Dendritic cell treated with granulocyte-macrophage colony-stimulating factor and Interleukin-4, amounts not matched to agents 40 ng/mL and 50 ng/mL, for 4 days (primary cell): ENCODE data around the gene THAP6.
"Not testable (repeated sequence)": the region's sequence is repeated elsewhere in the genome, so short reads cannot be mapped to it uniquely, and the experiment has no call there.

Experiments used
- H3K27ac Mint-ChIP-seq: one replicate; pipeline ENCODE4 v1.8.0; 2022; ENCODE audit warnings: mild to moderate bottlenecking, mixed read lengths
- H3K27me3 Mint-ChIP-seq: one replicate; pipeline ENCODE4 v1.8.0; 2022; ENCODE audit warnings: mild to moderate bottlenecking, mixed read lengths
- H3K36me3 Mint-ChIP-seq: one replicate; pipeline ENCODE4 v1.8.0; 2022; ENCODE audit warnings: low read depth, mixed read lengths
- H3K4me1 Mint-ChIP-seq: one replicate; pipeline ENCODE4 v1.8.0; 2022; ENCODE audit warnings: low read depth, mixed read lengths
- H3K4me3 Mint-ChIP-seq: one replicate; pipeline ENCODE4 v1.8.0; 2022; ENCODE audit warnings: mild to moderate bottlenecking, moderate library complexity, mixed read lengths
- H3K9me3 Mint-ChIP-seq: one replicate; pipeline ENCODE4 v1.8.0; 2022; ENCODE audit warnings: mixed read lengths
- intact Hi-C: fragments of 100-400 bp; cut with micrococcal nuclease; formaldehyde crosslinking; loops from one replicate; pipeline ENCODE4 v1.15.0; 2022

THAP6 gene

DNA sequence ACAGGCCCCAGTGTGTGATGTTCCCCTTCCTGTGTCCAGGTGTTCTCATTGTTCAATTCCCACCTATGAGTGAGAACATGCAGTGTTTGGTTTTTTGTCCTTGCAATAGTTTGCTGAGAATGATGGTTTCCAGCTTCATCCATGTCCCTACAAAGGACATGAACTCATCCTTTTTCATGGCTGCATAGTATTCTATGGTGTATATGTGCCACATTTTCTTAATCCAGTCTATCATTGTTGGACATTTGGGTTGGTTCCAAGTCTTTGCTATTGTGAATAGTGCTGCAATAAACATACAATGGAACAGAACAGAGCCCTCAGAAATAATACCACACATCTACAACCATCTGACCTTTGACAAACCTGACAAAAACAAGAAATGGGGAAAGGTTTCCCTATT is 19.7 kb downstream of the THAP6 start:
- H3K27me3 Mint-ChIP-seq, H3K4me1 Mint-ChIP-seq, H3K4me3 Mint-ChIP-seq, intact Hi-C loops, H3K27ac Mint-ChIP-seq: not testable (repeated sequence)
- H3K36me3 Mint-ChIP-seq: peaks cover 41% of the 10 kb centered on the region
- H3K9me3 Mint-ChIP-seq: peaks cover 44% of the 10 kb centered on the region

DNA sequence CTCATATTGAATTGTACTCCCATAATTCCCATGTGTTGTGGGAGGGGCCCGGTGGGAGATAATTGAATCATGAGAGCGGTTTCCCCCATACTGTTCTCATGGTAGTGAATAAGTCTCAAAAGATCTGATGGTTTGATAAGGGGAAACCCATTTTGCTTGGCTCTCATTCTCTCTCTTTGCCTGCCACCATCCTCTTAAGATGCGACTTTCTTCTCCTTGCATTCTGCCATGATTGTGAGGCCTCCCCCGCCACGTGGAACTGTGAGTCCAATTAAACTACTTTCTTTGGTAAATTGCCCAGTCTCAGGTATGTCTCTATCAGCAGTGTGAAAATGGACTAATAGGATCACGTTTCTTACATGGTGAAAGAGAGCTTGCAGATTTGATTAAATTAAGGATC is 23.0 kb downstream of the THAP6 start:
- H3K27me3 Mint-ChIP-seq, H3K27ac Mint-ChIP-seq, H3K4me3 Mint-ChIP-seq, H3K4me1 Mint-ChIP-seq, intact Hi-C loops: not testable (repeated sequence)
- Mint-ChIP-seq H3K9me3 (peaks cover 24% of the 10 kb centered on the region), H3K36me3 (peaks cover 13% of the 10 kb centered on the region)

DNA sequence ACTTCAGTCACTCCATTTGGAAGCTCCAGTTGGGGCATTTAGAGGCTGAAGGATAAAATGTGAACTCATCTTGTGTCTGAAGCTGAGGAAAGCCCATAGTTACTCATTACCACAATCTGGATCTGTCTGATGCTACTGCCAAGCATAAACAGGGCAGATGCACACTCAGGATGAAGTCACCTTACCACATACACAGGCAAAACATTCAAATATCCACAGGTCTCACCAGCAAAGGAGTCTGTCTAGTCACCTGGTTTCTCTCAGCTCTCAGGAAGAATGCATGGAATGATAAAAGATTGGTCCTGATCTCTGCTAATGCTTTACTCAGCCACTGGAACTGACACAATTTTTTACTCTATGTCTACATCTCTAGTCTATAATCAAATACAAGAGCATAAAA is 28.6 kb downstream of the THAP6 start:
- Mint-ChIP-seq H3K9me3 (no peaks in the 10 kb centered on the region), H3K36me3 (peaks cover 9% of the 10 kb centered on the region), H3K4me1 (peaks cover 2% of the 10 kb centered on the region), H3K4me3 (no peak overlapping the region), H3K27me3 (no peaks in the 10 kb centered on the region), H3K27ac (no peak overlapping the region)
- intact Hi-C loops: no loop called here

DNA sequence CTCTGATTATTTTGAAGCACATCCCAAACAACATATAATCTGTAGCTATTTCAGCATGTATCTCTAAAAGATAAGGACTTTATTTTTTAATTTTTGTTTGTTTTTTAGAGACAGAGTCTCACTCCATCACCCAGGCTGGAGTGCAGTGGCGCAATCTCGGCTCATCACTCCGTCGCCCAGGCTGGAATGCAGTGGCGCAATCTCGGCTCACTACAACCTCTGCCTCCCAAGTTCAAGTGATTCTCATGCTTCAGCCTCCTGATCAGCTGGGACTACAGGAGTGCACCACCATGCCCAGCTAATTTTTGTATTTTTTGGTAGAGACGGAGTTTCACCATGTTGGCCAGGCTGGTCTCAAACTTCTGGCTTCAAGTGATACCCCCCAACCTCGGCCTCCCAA is 29.9 kb downstream of the THAP6 start:
- H3K9me3 Mint-ChIP-seq, H3K27me3 Mint-ChIP-seq, H3K4me1 Mint-ChIP-seq, H3K4me3 Mint-ChIP-seq, H3K27ac Mint-ChIP-seq, H3K36me3 Mint-ChIP-seq, intact Hi-C loops: not testable (repeated sequence)

DNA sequence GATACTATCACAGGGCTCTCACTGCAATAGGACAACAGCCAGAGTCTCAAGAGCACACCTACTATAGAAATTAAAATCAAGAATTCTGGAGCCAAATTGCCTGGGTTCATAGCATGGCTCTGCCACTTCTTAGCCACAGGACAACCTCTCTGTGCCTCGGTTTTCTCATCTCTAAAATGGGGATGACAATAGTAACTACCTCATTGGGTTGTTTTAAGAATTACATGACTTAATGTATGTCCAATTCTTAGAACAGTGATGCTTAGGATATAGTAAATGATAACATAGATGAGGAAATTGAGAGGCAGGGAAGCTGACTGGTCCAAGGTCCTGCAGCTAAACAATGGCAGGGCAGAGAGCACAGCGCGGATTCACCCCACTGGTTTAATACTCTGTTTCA is 30.6 kb downstream of the THAP6 start:
- intact Hi-C loops: no loop called here
- H3K36me3 Mint-ChIP-seq: peaks cover 9% of the 10 kb centered on the region
- no peaks in the 10 kb centered on the region for H3K9me3 Mint-ChIP-seq
- H3K27me3 Mint-ChIP-seq: no peaks in the 10 kb centered on the region
- H3K4me3 Mint-ChIP-seq: no peak overlapping the region
- peaks cover 7% of the 10 kb centered on the region for H3K4me1 Mint-ChIP-seq
- H3K27ac Mint-ChIP-seq: no peak overlapping the region

DNA sequence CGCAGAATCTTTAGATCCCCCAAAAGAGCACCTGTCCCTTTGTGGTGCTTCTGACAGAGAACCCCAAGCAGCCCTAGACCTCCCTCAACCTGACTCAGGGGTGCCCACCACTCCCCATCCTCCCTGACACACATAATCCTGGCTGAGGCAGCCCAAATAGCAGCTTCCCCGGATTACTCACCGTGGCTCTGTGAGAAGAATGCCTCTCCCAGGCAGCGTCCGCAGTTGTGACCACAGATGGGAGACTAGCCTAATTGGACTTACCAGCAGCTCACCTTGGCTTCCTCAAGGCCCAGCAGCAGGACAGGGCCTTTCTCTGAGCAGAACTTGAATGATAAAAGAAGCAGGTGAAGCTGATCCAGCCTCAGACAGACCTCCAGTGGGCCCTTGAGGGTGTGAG is 31.3 kb downstream of the THAP6 start:
- no peak overlapping the region for H3K27ac Mint-ChIP-seq
- no peaks in the 10 kb centered on the region for H3K27me3 Mint-ChIP-seq
- no peaks in the 10 kb centered on the region for H3K9me3 Mint-ChIP-seq
- intact Hi-C loops: no loop called here
- H3K36me3 Mint-ChIP-seq: peaks cover 9% of the 10 kb centered on the region
- no peak overlapping the region for H3K4me3 Mint-ChIP-seq
- H3K4me1 Mint-ChIP-seq: peaks cover 7% of the 10 kb centered on the region

DNA sequence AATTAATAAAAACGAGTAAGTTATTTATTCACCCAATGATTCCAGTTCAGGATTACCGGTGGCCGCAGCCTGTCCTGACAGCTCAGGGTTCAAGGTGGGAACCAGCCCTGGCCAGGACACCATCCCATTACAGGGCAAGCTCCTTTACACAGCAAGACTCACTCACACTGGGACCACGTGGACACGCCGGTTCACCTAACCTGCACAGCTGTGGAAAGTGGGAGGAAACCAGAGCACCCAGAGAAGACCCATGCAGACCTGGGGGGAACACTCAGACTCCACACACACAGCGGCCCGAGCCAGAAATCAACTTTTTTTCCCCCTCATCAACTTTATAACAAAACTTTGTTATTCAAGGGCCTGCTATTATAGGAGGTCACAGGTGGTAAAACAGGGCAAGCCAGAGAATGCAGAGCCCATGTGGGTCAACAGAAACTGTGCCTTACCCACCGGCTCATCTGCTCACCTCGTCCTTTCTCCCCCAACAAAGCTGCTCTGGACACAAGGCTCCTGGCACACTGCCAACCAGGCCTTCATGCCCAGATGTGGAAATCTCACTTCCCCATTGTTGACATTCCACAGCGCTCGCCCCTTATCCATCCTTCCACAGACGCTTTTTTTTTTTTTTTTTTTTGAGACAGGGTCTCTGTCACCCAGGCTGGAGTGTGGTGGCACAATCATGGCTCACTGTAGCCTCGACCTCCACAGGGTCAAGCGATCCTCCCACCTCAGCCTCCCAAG is 33.5 kb downstream of the THAP6 start:
- H3K4me1 Mint-ChIP-seq: peaks cover 7% of the 10 kb centered on the region
- H3K9me3 Mint-ChIP-seq: no peaks in the 10 kb centered on the region
- H3K27ac Mint-ChIP-seq: no peak overlapping the region
- peaks cover 9% of the 10 kb centered on the region for H3K36me3 Mint-ChIP-seq
- no peaks in the 10 kb centered on the region for H3K27me3 Mint-ChIP-seq
- intact Hi-C loops: no loop called here
- no peak overlapping the region for H3K4me3 Mint-ChIP-seq

DNA sequence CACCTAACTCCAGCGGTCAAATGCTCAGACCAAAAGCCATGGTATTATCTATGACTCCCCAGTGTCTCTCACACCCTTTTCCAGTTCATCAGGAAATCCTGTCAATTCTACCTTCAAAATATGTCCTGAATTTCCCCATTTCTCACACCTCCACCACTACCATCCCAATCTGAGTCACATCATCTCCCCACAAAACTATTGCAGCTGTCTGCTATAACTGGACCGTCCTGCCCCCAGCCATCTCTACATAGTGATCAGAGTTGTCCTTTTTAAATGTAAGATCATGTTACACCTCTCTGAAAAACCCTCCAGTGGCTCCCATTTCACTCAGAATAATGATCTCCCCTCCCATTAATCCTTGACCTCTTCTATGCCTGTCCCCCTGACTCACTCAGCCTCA is 34.7 kb downstream of the THAP6 start:
- Mint-ChIP-seq H3K9me3 (no peaks in the 10 kb centered on the region), H3K36me3 (peaks cover 9% of the 10 kb centered on the region), H3K27ac (no peak overlapping the region), H3K4me3 (no peak overlapping the region), H3K4me1 (peaks cover 7% of the 10 kb centered on the region), H3K27me3 (no peaks in the 10 kb centered on the region)
- intact Hi-C loops: no loop called here

DNA sequence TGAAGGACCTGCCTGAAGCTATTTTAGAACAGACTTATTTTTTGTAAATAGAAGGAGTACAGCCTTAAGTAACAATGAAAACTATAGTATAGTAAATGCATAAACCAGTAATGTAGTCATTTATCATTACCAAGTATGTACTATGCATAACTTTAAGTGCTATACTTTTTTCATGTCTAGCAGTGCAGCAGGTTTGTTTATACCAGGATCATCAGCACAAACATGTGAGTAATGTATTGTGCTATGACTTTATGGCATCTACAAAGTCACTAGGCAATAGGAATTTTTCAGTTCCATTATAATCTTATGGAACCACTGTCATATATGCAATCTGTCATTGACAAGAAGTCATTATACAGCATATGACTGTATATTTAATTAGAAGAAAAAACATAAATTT is 38.2 kb downstream of the THAP6 start:
- intact Hi-C loops: no loop called here

DNA sequence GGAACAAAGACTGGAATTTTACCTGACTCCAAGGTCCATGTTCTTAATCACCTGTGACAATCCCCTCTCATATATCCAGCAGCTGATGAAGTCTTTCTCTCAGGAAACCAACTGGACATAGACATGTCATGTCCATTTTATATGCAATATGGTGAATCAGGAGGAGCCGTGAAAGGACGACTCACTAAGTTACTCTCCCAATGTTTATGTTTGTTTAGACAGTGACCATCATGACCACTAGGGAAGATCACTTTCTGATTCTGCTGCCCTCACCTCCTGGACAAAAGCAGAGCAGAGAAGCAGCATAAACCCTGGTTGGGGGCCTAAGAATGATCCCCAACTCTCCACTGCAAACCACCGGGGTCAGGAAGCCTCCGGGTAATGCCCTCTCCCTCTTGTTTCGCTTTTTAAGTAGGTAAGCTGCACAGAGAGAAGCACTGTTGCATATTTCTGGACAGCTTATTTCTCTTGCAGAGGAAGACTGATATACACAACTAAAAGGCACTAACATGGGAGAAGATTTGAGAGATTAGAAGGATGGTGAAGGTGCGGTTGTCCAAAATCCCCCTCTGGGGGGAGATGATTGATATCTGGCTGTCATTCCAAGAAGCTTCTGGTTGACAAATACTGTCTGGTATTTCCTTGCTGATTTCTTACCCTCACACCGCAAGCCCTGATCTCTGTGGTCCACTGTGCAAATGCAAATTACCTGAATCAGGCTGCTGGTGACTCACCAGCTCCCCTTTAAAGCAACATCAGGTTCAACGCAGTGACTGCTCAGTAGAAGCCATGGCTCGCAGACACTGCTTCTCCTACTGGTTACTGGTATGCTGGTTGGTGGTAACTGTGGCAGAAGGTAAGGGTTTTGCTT is 41.3 kb downstream of the THAP6 start, which contains the start of gene ODAPH:
ODAPH (plus strand) TSS at position 773 of the 871 bp plus-strand sequence; CDS start at position 790, 17 bp downstream.
- H3K27ac Mint-ChIP-seq: no peak within 1 kb of the TSS
- H3K27me3 Mint-ChIP-seq: no peaks in the 10 kb centered on the region
- H3K9me3 Mint-ChIP-seq: no peaks in the 10 kb centered on the region
- no peaks in the 10 kb centered on the region for H3K36me3 Mint-ChIP-seq
- intact Hi-C loops: no loop called here
- H3K4me1 Mint-ChIP-seq: no peaks in the 10 kb centered on the region
- H3K4me3 Mint-ChIP-seq: no peak within 1 kb of the TSS

More for the DNA sequence above, 38.2 kb downstream of the THAP6 start:
- Mint-ChIP-seq H3K27ac (no peak overlapping the region), H3K4me3 (no peak overlapping the region), H3K9me3 (no peaks in the 10 kb centered on the region), H3K36me3 (no peaks in the 10 kb centered on the region), H3K4me1 (peaks cover 7% of the 10 kb centered on the region), H3K27me3 (no peaks in the 10 kb centered on the region)

DNA sequence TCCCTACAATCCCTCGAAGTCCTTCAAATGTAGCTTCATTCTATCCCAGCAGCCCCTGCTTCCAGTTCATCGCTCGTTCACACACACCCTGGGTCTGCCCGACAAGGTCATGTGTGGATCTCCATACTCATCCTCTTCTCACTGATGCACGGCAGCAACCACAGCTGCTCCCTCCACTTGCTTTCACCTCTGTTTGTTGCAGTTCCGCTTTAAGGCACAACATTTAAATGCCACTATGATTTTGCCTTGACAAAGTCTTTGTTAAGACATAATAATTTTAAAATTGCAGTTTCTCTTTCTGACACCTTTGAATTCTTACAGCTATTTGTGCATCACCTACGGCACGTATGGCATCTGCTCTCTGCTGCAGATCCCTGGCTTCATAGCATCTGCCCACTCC is 43.4 kb downstream of the THAP6 start:
- H3K4me3 Mint-ChIP-seq: no peak overlapping the region
- no peaks in the 10 kb centered on the region for H3K9me3 Mint-ChIP-seq
- no peaks in the 10 kb centered on the region for H3K36me3 Mint-ChIP-seq
- intact Hi-C loops: no loop called here
- no peak overlapping the region for H3K27ac Mint-ChIP-seq
- peaks cover 6% of the 10 kb centered on the region for H3K4me1 Mint-ChIP-seq
- H3K27me3 Mint-ChIP-seq: no peaks in the 10 kb centered on the region

DNA sequence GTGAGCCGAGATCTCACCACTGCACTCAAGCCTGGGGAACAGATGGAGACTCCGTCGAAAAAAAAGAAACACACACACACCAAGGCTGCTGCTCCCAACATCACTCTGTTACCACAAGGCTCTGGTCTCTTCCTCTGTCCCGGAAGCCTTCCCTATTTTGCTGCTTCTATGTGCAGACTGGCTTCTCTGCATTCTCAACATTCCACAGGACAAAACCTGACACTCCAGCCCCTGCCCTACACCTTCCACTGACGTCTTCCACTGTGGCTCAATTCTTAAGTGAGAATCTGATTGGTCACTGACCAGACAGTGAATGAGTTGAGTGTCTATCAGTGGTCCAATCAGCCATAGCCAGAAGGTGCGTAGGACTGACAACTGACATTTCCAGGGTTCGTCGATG is 47.5 kb downstream of the THAP6 start:
- Mint-ChIP-seq H3K4me1 (peaks cover 20% of the 10 kb centered on the region), H3K27me3 (no peaks in the 10 kb centered on the region), H3K27ac (no peak overlapping the region), H3K4me3 (no peak overlapping the region), H3K9me3 (no peaks in the 10 kb centered on the region), H3K36me3 (no peaks in the 10 kb centered on the region)
- intact Hi-C loops: no loop called here

DNA sequence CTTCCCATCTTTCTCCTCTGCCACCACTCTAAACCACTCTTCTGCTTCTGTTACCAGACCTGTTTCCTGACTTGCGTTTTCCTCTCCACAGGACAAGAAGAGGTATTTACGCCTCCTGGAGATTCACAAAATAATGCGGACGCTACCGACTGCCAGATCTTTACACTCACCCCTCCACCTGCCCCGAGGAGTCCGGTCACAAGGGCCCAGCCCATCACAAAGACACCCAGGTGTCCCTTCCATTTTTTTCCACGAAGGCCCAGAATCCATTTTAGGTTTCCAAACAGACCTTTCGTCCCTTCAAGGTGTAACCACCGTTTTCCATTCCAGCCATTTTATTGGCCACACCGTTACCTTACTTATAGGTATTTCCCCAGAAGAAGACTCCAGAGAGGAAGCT is 49.8 kb downstream of the THAP6 start:
- Mint-ChIP-seq H3K9me3 (no peaks in the 10 kb centered on the region), H3K4me1 (peaks cover 35% of the 10 kb centered on the region), H3K36me3 (no peaks in the 10 kb centered on the region), H3K4me3 (no peak overlapping the region), H3K27me3 (no peaks in the 10 kb centered on the region), H3K27ac (no peak overlapping the region)
- intact Hi-C loops: no loop called here

DNA sequence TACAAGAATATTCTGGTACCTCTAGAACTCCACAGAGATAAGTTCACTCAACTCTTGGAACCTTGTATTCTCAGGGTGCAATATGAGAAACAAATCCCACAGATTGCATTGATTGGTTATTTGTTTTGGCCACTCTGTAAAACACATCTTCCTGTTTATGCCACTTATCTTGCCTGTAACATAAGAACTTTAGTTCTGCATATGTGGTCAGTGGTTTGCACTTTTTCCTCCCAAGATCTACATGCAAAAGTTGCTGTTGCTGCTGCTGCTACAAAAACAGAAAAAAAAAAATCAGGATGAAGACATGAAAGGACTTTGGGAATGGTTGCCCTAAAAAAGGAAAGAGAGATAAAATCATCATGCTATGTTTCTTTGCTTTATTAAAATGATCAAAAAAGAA is 51.2 kb downstream of the THAP6 start:
- Mint-ChIP-seq H3K27me3 (no peaks in the 10 kb centered on the region), H3K36me3 (no peaks in the 10 kb centered on the region), H3K9me3 (no peaks in the 10 kb centered on the region), H3K4me3 (no peak overlapping the region), H3K4me1 (peaks cover 35% of the 10 kb centered on the region), H3K27ac (no peak overlapping the region)
- intact Hi-C loops: no loop called here
